Activated CD4-positive, alpha-beta T cell treated with anti-CD3 and anti-CD28 coated beads, Interleukin-2, Interleukin-6, amounts not matched to agents 100 ng/mL and 50 ng/mL, durations not matched to agents 16 hours and 8 hours (primary cell): ENCODE results near the gene ERC2.
A peak's percentile ranks its signal among the peaks of the same experiment; 100 is the strongest.

Source experiments
- DNase-seq: peaks from one replicate; pipeline ENCODE4 v3.0.0-alpha.2; 2020

The ERC2 gene

GRCh38 chr3:56424336-56424735 is 43.9 kb downstream of the ERC2 start:
- no peak for DNase-seq

GRCh38 chr3:56423661-56424099 is 44.6 kb downstream of the ERC2 start:
- no peak for DNase-seq

GRCh38 chr3:56422316-56422715 is 46.0 kb downstream of the ERC2 start:
- no peak for DNase-seq

- DNase-seq, result peak; percentile 1
Observed at GRCh38 chr3:56421205-56421604, 47.1 kb downstream of the ERC2 start.

GRCh38 chr3:56415652-56416051 is 52.6 kb downstream of the ERC2 start:
- no peak for DNase-seq

GRCh38 chr3:56413911-56414310 is 54.4 kb downstream of the ERC2 start:
- no peak for DNase-seq

GRCh38 chr3:56411166-56411565 is 57.1 kb downstream of the ERC2 start:
- no peak for DNase-seq

- no peak for DNase-seq
Observed at GRCh38 chr3:56410576-56410975, 57.7 kb downstream of the ERC2 start.

GRCh38 chr3:56409790-56410189 is 58.5 kb downstream of the ERC2 start:
- DNase-seq, result no peak

- no peak for DNase-seq
Observed at GRCh38 chr3:56408761-56409196, 59.5 kb downstream of the ERC2 start.

- no peak for DNase-seq
Observed at GRCh38 chr3:56406826-56407515, 61.3 kb downstream of the ERC2 start.

- DNase-seq, result no peak
Observed at GRCh38 chr3:56404884-56405283, 63.4 kb downstream of the ERC2 start.

GRCh38 chr3:56398659-56399058 is 69.6 kb downstream of the ERC2 start:
- no peak for DNase-seq

GRCh38 chr3:56397798-56398197 is 70.5 kb downstream of the ERC2 start:
- no peak for DNase-seq

- DNase-seq, result no peak
Observed at GRCh38 chr3:56389183-56389830, 79.0 kb downstream of the ERC2 start.

GRCh38 chr3:56383092-56383491 is 85.2 kb downstream of the ERC2 start:
- DNase-seq, result no peak

GRCh38 chr3:56379723-56380287 is 88.5 kb downstream of the ERC2 start:
- DNase-seq, result no peak

- DNase-seq, result no peak
Observed at GRCh38 chr3:56375654-56376053, 92.6 kb downstream of the ERC2 start.

GRCh38 chr3:56373386-56373785 is 94.9 kb downstream of the ERC2 start:
- DNase-seq, result no peak

GRCh38 chr3:56370991-56371775 is 97.1 kb downstream of the ERC2 start:
- DNase-seq, result no peak

GRCh38 chr3:56369914-56370313 is 98.4 kb downstream of the ERC2 start:
- no peak for DNase-seq

GRCh38 chr3:56368846-56369245 is 99.4 kb downstream of the ERC2 start:
- DNase-seq, result no peak

GRCh38 chr3:56366641-56367162 is 101.6 kb downstream of the ERC2 start:
- DNase-seq, result no peak
